Measurements from ENCODE around the gene P3H3.

- no peak for TF ChIP-seq CTCF (IDR thresholded peaks at IDR 0.05)
- no peak for TF ChIP-seq POLR2A (IDR thresholded peaks at IDR 0.05)
These were observed 21.0 kb upstream of the P3H3 start for GRCh38 chr12:6807170-6807569.
